Measurements from ENCODE around the gene TNFRSF8.

Gene TNFRSF8

DNA sequence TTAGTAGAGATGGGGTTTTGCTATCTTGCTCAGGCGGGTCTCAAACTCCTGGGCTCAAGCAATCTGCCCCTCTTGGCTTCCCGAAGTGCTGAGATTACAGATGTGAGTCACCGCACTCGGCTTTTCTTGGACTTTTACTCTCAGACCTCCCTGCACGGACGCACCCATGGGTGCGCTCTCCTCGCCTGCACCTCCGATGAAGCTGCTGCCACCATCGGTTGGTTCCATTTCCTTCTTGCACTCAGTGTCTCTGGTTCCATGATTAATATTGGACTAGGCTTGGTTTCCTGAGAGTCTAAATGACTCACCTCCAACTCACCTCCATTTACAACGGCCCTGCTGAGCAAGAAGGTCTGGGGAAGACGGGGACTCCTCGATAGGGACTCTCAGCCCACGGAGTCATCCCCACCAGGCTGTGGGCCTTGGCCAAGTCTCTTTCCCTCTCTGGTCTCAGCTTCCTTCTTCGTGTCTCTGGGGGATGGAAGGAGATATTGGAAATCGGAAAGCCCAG is 6.7 kb upstream of the TNFRSF8 start:
- Histone ChIP-seq H3K27me3 (ENCODE audit: control insufficient read depth, low read length) (peaks cover 31% of the 10 kb centered on the region), H3F3A (ENCODE audit: control insufficient read depth, insufficient read depth) (no peaks in the 10 kb centered on the region), H3K79me2 (ENCODE audit: control insufficient read depth, low read length) (no peaks in the 10 kb centered on the region), H3K4me2 (ENCODE audit: low read length) (no peak overlapping the region), H4K20me1 (ENCODE audit: control insufficient read depth, insufficient read depth, low read depth, low read length) (no peaks in the 10 kb centered on the region), H3K4me1 (ENCODE audit: control insufficient read depth, low read length) (no peaks in the 10 kb centered on the region), H3K9me2 (replicated peaks; ENCODE audit: control insufficient read depth, low read length) (no peaks in the 10 kb centered on the region), H3K36me3 (ENCODE audit: control insufficient read depth, low read length) (no peaks in the 10 kb centered on the region), H3K9me3 (ENCODE audit: control insufficient read depth, insufficient read depth, low read length) (no peaks in the 10 kb centered on the region), H3K4me3 (ENCODE audit: low read length) (no peak overlapping the region), H3K27ac (ENCODE audit: low read depth, low read length) (no peak overlapping the region)
- TF ChIP-seq EZH2phosphoT487 (IDR thresholded peaks at IDR 0.05; ENCODE audit: borderline replicate concordance, low read length), result no peak
- TF ChIP-seq, protein P1, sequence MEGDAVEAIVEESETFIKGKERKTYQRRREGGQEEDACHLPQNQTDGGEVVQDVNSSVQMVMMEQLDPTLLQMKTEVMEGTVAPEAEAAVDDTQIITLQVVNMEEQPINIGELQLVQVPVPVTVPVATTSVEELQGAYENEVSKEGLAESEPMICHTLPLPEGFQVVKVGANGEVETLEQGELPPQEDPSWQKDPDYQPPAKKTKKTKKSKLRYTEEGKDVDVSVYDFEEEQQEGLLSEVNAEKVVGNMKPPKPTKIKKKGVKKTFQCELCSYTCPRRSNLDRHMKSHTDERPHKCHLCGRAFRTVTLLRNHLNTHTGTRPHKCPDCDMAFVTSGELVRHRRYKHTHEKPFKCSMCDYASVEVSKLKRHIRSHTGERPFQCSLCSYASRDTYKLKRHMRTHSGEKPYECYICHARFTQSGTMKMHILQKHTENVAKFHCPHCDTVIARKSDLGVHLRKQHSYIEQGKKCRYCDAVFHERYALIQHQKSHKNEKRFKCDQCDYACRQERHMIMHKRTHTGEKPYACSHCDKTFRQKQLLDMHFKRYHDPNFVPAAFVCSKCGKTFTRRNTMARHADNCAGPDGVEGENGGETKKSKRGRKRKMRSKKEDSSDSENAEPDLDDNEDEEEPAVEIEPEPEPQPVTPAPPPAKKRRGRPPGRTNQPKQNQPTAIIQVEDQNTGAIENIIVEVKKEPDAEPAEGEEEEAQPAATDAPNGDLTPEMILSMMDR (IDR thresholded peaks at IDR 0.05; ENCODE audit: low read depth, low read length, poor library complexity, severe bottlenecking), result no peak

DNA sequence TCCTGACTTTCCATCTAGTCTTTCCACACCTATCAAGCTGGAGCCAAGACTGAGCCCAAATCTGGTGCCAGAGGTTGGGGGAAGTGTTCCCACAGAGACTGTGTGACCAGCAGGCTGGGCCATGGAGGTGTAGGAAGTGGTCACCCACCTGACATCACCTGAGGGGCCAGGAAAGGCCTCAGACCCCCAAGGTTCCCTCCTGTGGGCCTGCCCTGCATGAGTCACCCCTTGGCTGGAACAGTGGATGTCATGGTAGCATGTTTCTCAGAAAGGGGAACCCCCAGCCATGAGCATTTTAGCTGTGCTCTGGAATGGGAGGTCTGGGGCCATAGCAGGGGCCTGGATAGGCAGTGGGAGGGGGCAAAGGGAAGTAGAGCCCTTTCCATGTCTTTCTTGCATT is 5.7 kb upstream of the TNFRSF8 start:
- no peaks in the 10 kb centered on the region for H3K9me3 ChIP-seq (ENCODE audit: control insufficient read depth, insufficient read depth, low read length)
- H3K4me1 ChIP-seq (ENCODE audit: control insufficient read depth, low read length), result no peaks in the 10 kb centered on the region
- TF ChIP-seq EZH2phosphoT487 (IDR thresholded peaks at IDR 0.05; ENCODE audit: borderline replicate concordance, low read length), result no peak
- TF ChIP-seq, protein P1 (IDR thresholded peaks at IDR 0.05; ENCODE audit: low read depth, low read length, poor library complexity, severe bottlenecking), result no peak
- no peaks in the 10 kb centered on the region for H4K20me1 ChIP-seq (ENCODE audit: control insufficient read depth, insufficient read depth, low read depth, low read length)
- no peaks in the 10 kb centered on the region for H3K9me2 ChIP-seq (replicated peaks; ENCODE audit: control insufficient read depth, low read length)
- H3K4me3 ChIP-seq (ENCODE audit: low read length), result no peak overlapping the region
- no peaks in the 10 kb centered on the region for H3K36me3 ChIP-seq (ENCODE audit: control insufficient read depth, low read length)
- no peak overlapping the region for H3K27ac ChIP-seq (ENCODE audit: low read depth, low read length)
- no peaks in the 10 kb centered on the region for H3K79me2 ChIP-seq (ENCODE audit: control insufficient read depth, low read length)
- H3F3A ChIP-seq (ENCODE audit: control insufficient read depth, insufficient read depth), result no peaks in the 10 kb centered on the region
- H3K27me3 ChIP-seq (ENCODE audit: control insufficient read depth, low read length), result peaks cover 31% of the 10 kb centered on the region
- no peak overlapping the region for H3K4me2 ChIP-seq (ENCODE audit: low read length)

DNA sequence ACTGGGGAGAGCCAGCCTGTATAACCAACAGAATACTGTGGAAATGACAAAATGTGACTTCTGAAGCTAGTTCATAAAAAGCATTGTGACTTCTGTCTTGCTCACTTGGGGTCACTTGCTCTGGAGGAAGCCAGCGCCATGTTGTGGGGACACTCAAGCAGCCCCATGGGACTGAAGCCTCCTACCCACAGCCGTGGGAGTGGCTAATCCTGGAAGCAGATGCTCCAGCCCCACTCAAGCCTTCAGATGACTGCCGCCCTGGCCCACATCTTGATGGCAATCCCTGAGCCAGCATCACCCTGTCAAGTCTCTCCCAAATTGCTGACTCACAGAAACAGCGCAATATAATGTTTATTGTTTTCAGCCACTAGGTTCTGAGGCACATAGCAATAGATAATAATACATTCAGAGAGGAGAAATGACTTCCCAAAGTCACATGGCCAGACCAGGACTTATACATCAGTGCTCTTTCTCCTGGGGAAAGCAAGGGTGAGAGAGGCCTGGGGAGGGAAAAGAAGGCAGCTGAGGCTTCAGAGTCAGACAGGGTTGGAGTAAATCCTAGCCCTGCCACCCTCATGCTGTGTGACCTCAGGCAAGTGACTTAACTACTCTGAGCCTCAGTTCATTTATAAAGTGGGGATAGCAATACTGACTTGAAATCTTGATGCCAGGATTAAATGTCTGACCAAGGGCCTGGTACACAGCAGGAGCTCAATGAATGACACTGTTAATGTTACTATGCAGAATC is 5.0 kb upstream of the TNFRSF8 start:
- no peaks in the 10 kb centered on the region for H3K79me2 ChIP-seq (ENCODE audit: control insufficient read depth, low read length)
- no peaks in the 10 kb centered on the region for H3K36me3 ChIP-seq (ENCODE audit: control insufficient read depth, low read length)
- H3K9me2 ChIP-seq (replicated peaks; ENCODE audit: control insufficient read depth, low read length), result no peaks in the 10 kb centered on the region
- H3F3A ChIP-seq (ENCODE audit: control insufficient read depth, insufficient read depth), result no peaks in the 10 kb centered on the region
- no peaks in the 10 kb centered on the region for H4K20me1 ChIP-seq (ENCODE audit: control insufficient read depth, insufficient read depth, low read depth, low read length)
- H3K27me3 ChIP-seq (ENCODE audit: control insufficient read depth, low read length), result peaks cover 31% of the 10 kb centered on the region
- H3K4me2 ChIP-seq (ENCODE audit: low read length), result no peak overlapping the region
- H3K27ac ChIP-seq (ENCODE audit: low read depth, low read length), result no peak overlapping the region
- TF ChIP-seq, protein P1 (IDR thresholded peaks at IDR 0.05; ENCODE audit: low read depth, low read length, poor library complexity, severe bottlenecking), result no peak
- no peak for TF ChIP-seq EZH2phosphoT487 (IDR thresholded peaks at IDR 0.05; ENCODE audit: borderline replicate concordance, low read length)
- H3K4me1 ChIP-seq (ENCODE audit: control insufficient read depth, low read length), result peaks cover 3% of the 10 kb centered on the region; the same call in 1 of the 2 replicates
- H3K4me3 ChIP-seq (ENCODE audit: low read length), result no peak overlapping the region
- no peaks in the 10 kb centered on the region for H3K9me3 ChIP-seq (ENCODE audit: control insufficient read depth, insufficient read depth, low read length)
